ENCODE measurements around the gene CA5A.
"Not testable (repeated sequence)": the region's sequence is repeated elsewhere in the genome, so short reads cannot be mapped to it uniquely, and the experiment has no call there.

Gene CA5A

GRCh38 chr16:87858151-87858993 lies 78.0 kb downstream of the CA5A start:
- not testable (repeated sequence) for H3K27ac ChIP-seq (ENCODE audit: low read depth, low read length); H3K4me1 ChIP-seq (ENCODE audit: control insufficient read depth, insufficient read depth, low read length); H3K9ac ChIP-seq (ENCODE audit: low read depth, low read length); H3K4me3 ChIP-seq (ENCODE audit: low read depth, low read length); H3K9me3 ChIP-seq (ENCODE audit: control insufficient read depth, insufficient read depth, low read length)
- Histone ChIP-seq H3K36me3 (ENCODE audit: control insufficient read depth, insufficient read depth, low read length) (peaks cover 25% of the 10 kb centered on the region; the same call in 1 of the 2 replicates), H3K27me3 (ENCODE audit: control insufficient read depth, insufficient read depth, low read length) (peaks cover 11% of the 10 kb centered on the region)

- Histone ChIP-seq H3K27me3 (ENCODE audit: control insufficient read depth, insufficient read depth, low read length) (no peaks in the 10 kb centered on the region), H3K9ac (ENCODE audit: low read depth, low read length) (no peak overlapping the region), H3K4me3 (ENCODE audit: low read depth, low read length) (no peak overlapping the region), H3K36me3 (ENCODE audit: control insufficient read depth, insufficient read depth, low read length) (peaks cover 25% of the 10 kb centered on the region; the same call in 1 of the 2 replicates), H3K9me3 (ENCODE audit: control insufficient read depth, insufficient read depth, low read length) (no peaks in the 10 kb centered on the region), H3K27ac (ENCODE audit: low read depth, low read length) (no peak overlapping the region), H3K4me1 (ENCODE audit: control insufficient read depth, insufficient read depth, low read length) (peaks cover 25% of the 10 kb centered on the region)
Measured at GRCh38 chr16:87856791-87857228, 79.5 kb downstream of the CA5A start.

- no peaks in the 10 kb centered on the region for H3K9me3 ChIP-seq (ENCODE audit: control insufficient read depth, insufficient read depth, low read length)
- peaks cover 27% of the 10 kb centered on the region for H3K4me1 ChIP-seq (ENCODE audit: control insufficient read depth, insufficient read depth, low read length)
- H3K27me3 ChIP-seq (ENCODE audit: control insufficient read depth, insufficient read depth, low read length): no peaks in the 10 kb centered on the region
- no peak overlapping the region for H3K4me3 ChIP-seq (ENCODE audit: low read depth, low read length)
- H3K27ac ChIP-seq (ENCODE audit: low read depth, low read length): no peak overlapping the region
- peaks cover 26% of the 10 kb centered on the region for H3K36me3 ChIP-seq (ENCODE audit: control insufficient read depth, insufficient read depth, low read length)
- no peak overlapping the region for H3K9ac ChIP-seq (ENCODE audit: low read depth, low read length)
Measured at GRCh38 chr16:87855852-87856715, 80.2 kb downstream of the CA5A start.

- H3K9me3 ChIP-seq (ENCODE audit: control insufficient read depth, insufficient read depth, low read length): no peaks in the 10 kb centered on the region
- peaks cover 29% of the 10 kb centered on the region for H3K4me1 ChIP-seq (ENCODE audit: control insufficient read depth, insufficient read depth, low read length)
- H3K36me3 ChIP-seq (ENCODE audit: control insufficient read depth, insufficient read depth, low read length): peaks cover 32% of the 10 kb centered on the region
- no peaks in the 10 kb centered on the region for H3K27me3 ChIP-seq (ENCODE audit: control insufficient read depth, insufficient read depth, low read length)
- no peak overlapping the region for H3K4me3 ChIP-seq (ENCODE audit: low read depth, low read length)
- no peak overlapping the region for H3K9ac ChIP-seq (ENCODE audit: low read depth, low read length)
- no peak overlapping the region for H3K27ac ChIP-seq (ENCODE audit: low read depth, low read length)
Measured at GRCh38 chr16:87854907-87855683, 81.2 kb downstream of the CA5A start.

GRCh38 chr16:87854053-87854906 lies 82.0 kb downstream of the CA5A start:
- H3K4me1 ChIP-seq (ENCODE audit: control insufficient read depth, insufficient read depth, low read length): peaks cover 29% of the 10 kb centered on the region
- H3K9ac ChIP-seq (ENCODE audit: low read depth, low read length): no peak overlapping the region
- H3K4me3 ChIP-seq (ENCODE audit: low read depth, low read length): no peak overlapping the region
- no peaks in the 10 kb centered on the region for H3K27me3 ChIP-seq (ENCODE audit: control insufficient read depth, insufficient read depth, low read length)
- H3K9me3 ChIP-seq (ENCODE audit: control insufficient read depth, insufficient read depth, low read length): no peaks in the 10 kb centered on the region
- H3K36me3 ChIP-seq (ENCODE audit: control insufficient read depth, insufficient read depth, low read length): peaks cover 38% of the 10 kb centered on the region
- no peak overlapping the region for H3K27ac ChIP-seq (ENCODE audit: low read depth, low read length)

GRCh38 chr16:87853411-87854052 lies 82.8 kb downstream of the CA5A start:
- Histone ChIP-seq H3K4me3 (ENCODE audit: low read depth, low read length) (no peak overlapping the region), H3K4me1 (ENCODE audit: control insufficient read depth, insufficient read depth, low read length) (peaks cover 29% of the 10 kb centered on the region), H3K27ac (ENCODE audit: low read depth, low read length) (peak overlapping the region; percentile 82), H3K9me3 (ENCODE audit: control insufficient read depth, insufficient read depth, low read length) (no peaks in the 10 kb centered on the region), H3K36me3 (ENCODE audit: control insufficient read depth, insufficient read depth, low read length) (peaks cover 46% of the 10 kb centered on the region), H3K9ac (ENCODE audit: low read depth, low read length) (peak overlapping the region; percentile 68), H3K27me3 (ENCODE audit: control insufficient read depth, insufficient read depth, low read length) (no peaks in the 10 kb centered on the region)

- Histone ChIP-seq H3K36me3 (ENCODE audit: control insufficient read depth, insufficient read depth, low read length) (peaks cover 53% of the 10 kb centered on the region), H3K4me1 (ENCODE audit: control insufficient read depth, insufficient read depth, low read length) (peaks cover 29% of the 10 kb centered on the region), H3K27me3 (ENCODE audit: control insufficient read depth, insufficient read depth, low read length) (no peaks in the 10 kb centered on the region), H3K27ac (ENCODE audit: low read depth, low read length) (no peak overlapping the region), H3K9me3 (ENCODE audit: control insufficient read depth, insufficient read depth, low read length) (no peaks in the 10 kb centered on the region), H3K4me3 (ENCODE audit: low read depth, low read length) (no peak overlapping the region), H3K9ac (ENCODE audit: low read depth, low read length) (no peak overlapping the region)
Measured at GRCh38 chr16:87851601-87852000, 84.7 kb downstream of the CA5A start.

GRCh38 chr16:87851141-87851587 lies 85.2 kb downstream of the CA5A start:
- Histone ChIP-seq H3K27me3 (ENCODE audit: control insufficient read depth, insufficient read depth, low read length) (no peaks in the 10 kb centered on the region), H3K27ac (ENCODE audit: low read depth, low read length) (no peak overlapping the region), H3K36me3 (ENCODE audit: control insufficient read depth, insufficient read depth, low read length) (peaks cover 53% of the 10 kb centered on the region), H3K9ac (ENCODE audit: low read depth, low read length) (no peak overlapping the region), H3K9me3 (ENCODE audit: control insufficient read depth, insufficient read depth, low read length) (no peaks in the 10 kb centered on the region), H3K4me3 (ENCODE audit: low read depth, low read length) (no peak overlapping the region), H3K4me1 (ENCODE audit: control insufficient read depth, insufficient read depth, low read length) (peaks cover 29% of the 10 kb centered on the region)

GRCh38 chr16:87850009-87851006 lies 86.0 kb downstream of the CA5A start:
- Histone ChIP-seq H3K4me1 (ENCODE audit: control insufficient read depth, insufficient read depth, low read length) (peaks cover 29% of the 10 kb centered on the region), H3K27me3 (ENCODE audit: control insufficient read depth, insufficient read depth, low read length) (no peaks in the 10 kb centered on the region), H3K9me3 (ENCODE audit: control insufficient read depth, insufficient read depth, low read length) (no peaks in the 10 kb centered on the region), H3K4me3 (ENCODE audit: low read depth, low read length) (no peak overlapping the region), H3K9ac (ENCODE audit: low read depth, low read length) (no peak overlapping the region), H3K27ac (ENCODE audit: low read depth, low read length) (peak overlapping the region; percentile 16), H3K36me3 (ENCODE audit: control insufficient read depth, insufficient read depth, low read length) (peaks cover 49% of the 10 kb centered on the region)

All from HUES48 (cell line).